ENCODE data around the gene WEE1.
"Not testable (repeated sequence)": the region's sequence is repeated elsewhere in the genome, so short reads cannot be mapped to it uniquely, and the experiment has no call there.

The WEE1 gene

GRCh38 chr11:9596926-9597464 lies 23.5 kb downstream of the WEE1 start:
- no peak for DNase-seq (ENCODE audit: low read depth)

- no peak for DNase-seq (ENCODE audit: low read depth)
Measured at GRCh38 chr11:9600166-9600565, 26.7 kb downstream of the WEE1 start.

GRCh38 chr11:9600644-9601036 lies 27.2 kb downstream of the WEE1 start:
- no peak for DNase-seq (ENCODE audit: low read depth)

DNA sequence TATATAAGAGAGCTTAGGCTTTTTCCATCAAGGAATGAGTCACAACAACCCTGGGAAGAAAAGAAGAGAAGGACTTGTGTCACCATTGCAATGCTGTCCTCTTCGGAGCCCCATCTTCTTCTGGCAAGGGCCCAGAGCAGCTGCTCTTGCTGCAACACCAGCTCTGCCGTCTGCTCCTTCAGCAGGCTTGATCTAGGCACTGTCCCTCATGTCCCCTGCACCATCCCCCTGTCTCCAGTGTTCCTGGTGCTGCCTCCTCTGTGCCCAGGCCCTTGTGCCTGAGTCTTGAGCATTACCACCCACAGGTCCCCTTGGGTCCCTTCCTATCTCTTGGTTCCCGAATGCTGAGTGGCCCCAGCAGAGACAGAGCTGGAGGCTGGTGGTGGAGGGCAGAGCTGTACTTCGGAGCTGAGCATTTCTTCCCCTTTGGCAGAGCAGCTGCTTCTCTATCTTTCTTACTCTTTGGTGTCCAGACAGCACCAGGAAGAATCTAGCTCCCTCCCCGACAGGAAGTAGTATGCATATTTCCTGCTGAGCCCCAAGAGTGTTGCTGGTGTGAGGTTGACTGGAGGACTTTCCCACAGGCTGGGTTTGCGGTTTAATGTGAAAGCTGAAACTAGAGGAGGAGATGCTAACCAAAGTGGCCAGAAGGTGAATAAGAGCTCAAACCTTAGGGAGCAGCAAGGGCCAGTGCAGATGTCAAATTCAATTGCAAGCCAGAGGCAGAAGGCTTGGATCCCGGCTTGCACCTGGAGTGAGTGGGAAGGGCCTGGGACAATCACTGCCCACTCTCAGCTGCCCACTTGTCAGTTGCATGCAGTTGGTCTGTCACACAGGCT lies 27.8 kb downstream of the WEE1 start:
- DNase-seq (ENCODE audit: low read depth), result peak; percentile 49

GRCh38 chr11:9601876-9602199 lies 28.4 kb downstream of the WEE1 start:
- no peak for DNase-seq (ENCODE audit: low read depth)

DNA sequence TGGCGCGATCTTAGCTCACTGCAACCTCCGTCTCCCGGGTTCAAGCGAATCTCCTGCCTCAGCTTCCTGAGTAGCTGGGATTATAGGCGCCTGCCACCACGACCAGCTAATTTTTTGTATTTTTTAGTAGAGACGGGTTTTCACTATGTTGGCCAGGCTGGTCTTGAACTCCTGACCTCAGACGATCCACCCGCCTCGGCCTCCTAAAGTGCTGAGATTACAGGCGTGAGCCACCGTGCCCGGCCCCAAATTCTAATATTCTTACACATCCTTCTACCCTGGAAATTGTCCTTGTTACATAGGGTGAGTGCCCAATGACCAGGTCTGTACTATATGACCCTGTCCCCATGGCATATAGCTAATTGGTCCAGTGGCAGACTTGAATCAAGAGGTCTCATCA lies 29.7 kb downstream of the WEE1 start:
- not testable (repeated sequence) for DNase-seq (ENCODE audit: low read depth)

GRCh38 chr11:9604134-9604533 lies 30.7 kb downstream of the WEE1 start:
- no peak for DNase-seq (ENCODE audit: low read depth)

DNA sequence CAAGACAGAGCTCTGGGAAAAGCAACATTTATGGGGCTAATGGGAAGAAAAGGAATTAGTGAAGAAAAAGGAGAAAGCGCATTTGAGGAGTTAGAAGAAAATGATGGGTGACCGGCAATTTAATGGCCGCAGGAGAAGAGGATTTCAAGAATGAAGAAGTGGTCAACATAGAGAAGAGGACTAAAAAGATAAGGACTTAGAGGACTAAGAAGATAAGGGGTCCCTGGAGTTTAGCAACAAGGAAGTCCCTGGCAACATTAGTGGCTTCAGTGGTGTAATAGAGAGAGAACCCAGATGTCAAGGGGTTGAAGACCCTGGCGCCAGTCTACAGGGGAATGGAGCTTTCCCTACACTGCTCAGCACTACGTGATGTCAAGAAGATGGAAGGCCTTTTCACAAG lies 32.3 kb downstream of the WEE1 start:
- DNase-seq (ENCODE audit: low read depth), result no peak

- no peak for DNase-seq (ENCODE audit: low read depth)
Measured at GRCh38 chr11:9606809-9607510, 33.5 kb downstream of the WEE1 start.

DNA sequence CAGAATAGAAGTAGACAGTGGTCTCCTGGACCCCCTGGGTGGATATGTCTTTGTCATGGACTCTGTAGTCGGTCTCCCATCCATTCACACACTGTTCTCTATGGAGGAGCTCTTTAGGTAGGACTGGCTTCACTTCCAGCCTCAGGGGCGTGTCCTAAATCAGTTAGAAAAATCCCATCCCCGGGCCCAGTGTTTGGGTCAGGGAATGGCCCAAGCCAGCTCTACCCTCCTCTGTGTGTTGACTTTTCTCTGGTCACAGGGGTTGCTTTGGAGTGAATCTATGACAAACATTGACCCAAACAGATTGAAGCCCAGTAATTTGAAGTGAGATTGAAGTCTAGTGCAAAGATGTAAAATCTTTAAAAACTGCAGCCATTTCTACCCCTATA lies 34.0 kb downstream of the WEE1 start:
- no peak for DNase-seq (ENCODE audit: low read depth)

DNA sequence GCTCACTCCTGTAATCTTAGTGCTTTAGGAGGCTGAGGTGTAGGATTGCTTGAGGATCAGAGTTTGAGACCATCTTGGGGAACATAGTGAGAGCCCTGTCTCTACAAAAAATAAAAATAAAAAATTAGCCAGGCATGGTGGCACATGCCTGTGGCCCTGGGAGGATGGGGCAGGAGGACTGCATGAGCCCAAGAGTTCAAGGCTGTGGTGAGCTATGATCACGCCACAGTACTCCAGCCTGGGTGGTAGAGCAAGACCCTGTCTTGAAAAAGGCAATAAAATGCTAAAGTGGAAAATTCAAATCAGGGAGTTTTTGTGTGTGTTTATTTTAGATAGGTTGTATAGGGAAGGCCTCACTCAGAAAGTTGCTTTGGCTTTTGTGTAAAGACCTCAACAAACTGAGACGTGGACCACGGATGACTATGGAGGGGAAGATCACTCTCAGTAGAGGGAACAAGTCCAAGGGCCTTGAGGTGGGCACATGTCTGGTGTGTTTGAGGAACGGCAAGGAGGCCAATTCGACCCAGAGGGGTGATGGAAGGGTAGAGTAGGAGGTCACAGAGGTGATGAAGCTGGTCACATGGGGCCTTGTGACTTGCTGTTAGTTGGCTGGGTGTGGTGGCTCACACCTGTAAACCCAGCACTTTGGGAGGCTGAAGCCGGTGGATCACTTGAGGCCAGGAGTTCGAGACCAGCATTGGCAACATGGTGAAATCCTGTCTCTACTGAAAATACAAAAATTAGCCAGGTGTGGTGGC lies 35.7 kb downstream of the WEE1 start:
- DNase-seq (ENCODE audit: low read depth), result no peak

DNA sequence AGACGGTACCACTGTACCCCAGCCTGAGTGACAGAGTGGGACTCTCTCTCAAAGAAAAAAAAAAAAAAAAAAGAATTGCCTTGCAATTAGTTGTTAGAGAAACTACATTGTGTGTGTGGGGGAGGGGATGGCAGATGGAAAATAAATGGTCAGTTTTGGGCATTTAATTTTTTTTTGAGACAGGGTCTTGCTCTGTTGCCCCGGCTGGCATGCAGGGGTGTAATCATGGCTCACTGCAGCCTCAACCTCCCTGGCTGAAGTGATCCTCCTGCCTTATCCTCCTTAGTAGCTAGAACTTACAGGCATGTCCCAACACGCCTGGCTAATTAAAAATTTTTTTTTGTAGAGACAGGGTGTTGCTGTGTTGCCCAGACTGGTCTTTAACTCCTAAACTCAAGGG lies 36.4 kb downstream of the WEE1 start:
- DNase-seq (ENCODE audit: low read depth), result no peak

DNA sequence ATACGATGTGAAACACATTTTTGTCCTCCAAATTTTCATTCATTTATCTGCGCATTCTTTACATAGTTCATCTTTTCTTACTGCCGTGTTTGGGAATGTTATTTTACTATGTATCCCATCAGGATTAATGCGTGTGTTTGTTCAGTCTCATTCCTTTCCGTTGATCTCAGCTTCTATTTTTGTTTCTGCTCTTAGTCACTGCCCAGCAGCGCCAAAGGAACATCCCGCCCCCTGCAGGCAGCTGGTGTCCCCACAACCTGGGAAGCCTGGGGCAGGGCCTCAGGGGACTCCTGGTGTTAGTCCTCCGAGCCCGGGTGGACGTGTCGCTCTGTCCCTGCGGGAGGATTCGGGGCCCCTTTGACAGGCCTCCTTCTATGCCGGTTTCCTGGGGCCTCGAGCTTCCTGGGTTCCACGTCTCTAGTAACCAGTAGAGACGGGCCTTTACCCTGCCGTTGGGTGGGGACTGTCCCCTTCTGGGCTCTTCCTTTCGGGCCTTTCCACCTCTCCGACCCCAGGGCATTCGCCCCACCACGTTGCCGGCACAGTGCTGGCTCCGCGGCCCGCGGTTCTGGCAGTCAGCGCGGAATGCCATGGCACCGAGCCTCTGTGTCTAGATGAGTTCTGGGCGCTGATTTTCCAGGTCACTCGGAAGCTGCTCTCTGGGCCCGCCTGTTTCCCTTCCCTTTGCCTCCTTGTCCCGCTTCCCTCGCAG lies 39.8 kb downstream of the WEE1 start:
- DNase-seq (ENCODE audit: low read depth), result peak; percentile 74

DNA sequence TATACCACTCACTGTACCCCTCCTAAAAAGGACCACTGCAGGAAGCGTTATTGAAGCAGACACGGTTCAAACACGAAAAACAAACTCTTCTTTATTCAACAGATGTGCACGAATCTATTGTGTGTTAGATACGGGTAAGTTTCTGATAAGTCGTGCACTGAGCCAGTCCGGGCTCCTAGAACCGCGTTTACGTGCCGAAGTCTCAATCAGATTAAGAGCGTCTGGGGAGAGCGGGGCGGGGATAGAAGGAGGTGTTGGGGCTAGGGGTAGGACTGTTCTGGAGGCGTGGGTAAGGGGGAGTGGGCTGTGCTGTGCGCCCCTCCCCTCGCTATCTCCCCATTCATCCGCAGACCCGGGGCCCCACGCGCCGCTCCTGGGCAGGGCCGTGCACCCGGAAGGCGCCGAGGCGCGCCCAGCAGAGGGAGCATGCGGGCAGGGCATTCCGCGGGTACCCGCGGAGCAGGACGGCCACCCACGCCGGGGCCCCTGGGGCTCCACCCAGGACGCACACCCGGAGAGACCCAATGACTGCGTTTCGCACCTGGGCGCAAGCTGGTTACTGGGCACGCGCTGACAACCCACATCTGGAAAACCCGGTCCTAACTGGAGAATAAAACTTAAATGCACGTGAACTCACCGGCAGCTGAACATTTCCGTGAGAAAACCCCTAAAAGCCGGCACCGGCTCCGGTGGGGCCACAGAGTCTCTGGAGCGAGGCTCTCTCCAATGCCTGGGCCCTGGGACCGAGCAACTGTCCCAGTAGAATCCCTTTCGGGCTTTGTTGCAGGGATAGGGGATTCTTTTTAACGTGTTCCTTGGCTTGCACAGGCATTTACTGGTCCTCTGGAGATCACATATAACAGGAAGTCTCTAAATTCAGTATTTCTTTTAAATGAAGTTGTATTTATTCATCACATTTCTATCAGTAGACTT lies 40.6 kb downstream of the WEE1 start:
- peak; percentile 91 for DNase-seq (ENCODE audit: low read depth)

- DNase-seq (ENCODE audit: low read depth), result no peak
Measured at GRCh38 chr11:9615031-9615451, 41.6 kb downstream of the WEE1 start.

- no peak for DNase-seq (ENCODE audit: low read depth)
Measured at GRCh38 chr11:9616042-9616675, 42.7 kb downstream of the WEE1 start.

- DNase-seq (ENCODE audit: low read depth), result no peak
Measured at GRCh38 chr11:9616858-9617257, 43.4 kb downstream of the WEE1 start.

GRCh38 chr11:9617940-9618339 lies 44.5 kb downstream of the WEE1 start:
- DNase-seq (ENCODE audit: low read depth), result no peak

DNA sequence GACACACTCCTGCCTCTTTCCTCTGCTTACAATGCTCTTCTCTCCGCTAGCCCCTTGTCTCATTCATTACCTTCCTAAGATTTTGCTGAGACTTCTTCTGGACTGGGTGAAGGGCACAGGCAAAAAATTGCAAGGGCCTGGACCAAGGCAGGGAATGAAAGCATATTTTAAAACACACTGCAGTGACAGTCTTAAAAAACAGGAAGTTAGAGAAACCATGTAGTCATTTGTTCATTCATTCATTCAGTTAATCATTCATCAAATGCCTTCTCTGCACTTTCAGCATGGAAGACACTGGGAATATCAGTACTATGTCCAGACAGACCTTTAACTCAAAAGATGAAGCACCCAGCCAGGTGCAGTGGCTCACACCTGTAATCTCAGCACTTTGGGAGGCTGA lies 45.5 kb downstream of the WEE1 start:
- no peak for DNase-seq (ENCODE audit: low read depth)

DNA sequence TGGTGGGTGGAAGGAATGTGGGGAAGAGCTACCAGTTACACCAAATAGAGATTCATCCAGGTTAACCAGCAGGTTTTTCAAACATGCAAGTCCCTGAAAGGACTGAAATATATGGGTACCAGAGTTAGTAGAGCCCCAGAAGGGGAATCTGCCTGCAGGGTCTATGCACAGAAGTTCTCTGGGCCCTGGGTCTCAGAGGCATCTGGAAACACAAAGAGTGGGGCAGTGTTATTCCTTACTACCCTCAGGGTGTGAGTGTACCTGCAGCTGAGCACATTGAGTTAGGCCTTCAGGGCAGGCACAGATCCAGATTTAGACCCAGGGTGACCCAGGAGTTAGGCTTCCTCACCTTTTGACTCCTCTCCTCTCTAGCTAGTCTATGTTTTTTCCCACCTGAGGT lies 46.5 kb downstream of the WEE1 start:
- no peak for DNase-seq (ENCODE audit: low read depth)
